GM04504 (cell line): Measurements from ENCODE around the gene NKIRAS1.
"Not testable (repeated sequence)": the region's sequence is repeated elsewhere in the genome, so short reads cannot be mapped to it uniquely, and the experiment has no call there.

Source experiments
- DNase-seq: peaks from one replicate; pipeline ENCODE4 v3.0.0-alpha.2; 2012; ENCODE audit warnings: low read depth

NKIRAS1 gene

GRCh38 chr3:23904545-23904944 is 12.2 kb downstream of the NKIRAS1 start:
- no peak for DNase-seq

- no peak for DNase-seq
These were observed 16.0 kb downstream of the NKIRAS1 start for GRCh38 chr3:23900744-23901143.

GRCh38 chr3:23895181-23895580 is 21.6 kb downstream of the NKIRAS1 start:
- DNase-seq, result no peak

- DNase-seq, result no peak
These were observed 22.3 kb downstream of the NKIRAS1 start for GRCh38 chr3:23894254-23895061.

GRCh38 chr3:23889950-23890349 is 26.8 kb downstream of the NKIRAS1 start:
- DNase-seq, result no peak

GRCh38 chr3:23889386-23889785 is 27.4 kb downstream of the NKIRAS1 start:
- DNase-seq, result no peak

GRCh38 chr3:23888617-23889228 is 28.1 kb downstream of the NKIRAS1 start:
- DNase-seq, result no peak

GRCh38 chr3:23886311-23886710 is 30.5 kb downstream of the NKIRAS1 start:
- no peak for DNase-seq

- no peak for DNase-seq
These were observed 31.6 kb downstream of the NKIRAS1 start for GRCh38 chr3:23885210-23885609.

- DNase-seq, result no peak
These were observed 32.3 kb downstream of the NKIRAS1 start for GRCh38 chr3:23884481-23884880.

- no peak for DNase-seq
These were observed 34.3 kb downstream of the NKIRAS1 start for GRCh38 chr3:23882487-23882918.

- DNase-seq, result not testable (repeated sequence)
These were observed 34.8 kb downstream of the NKIRAS1 start for GRCh38 chr3:23881993-23882392.

GRCh38 chr3:23880703-23881339 is 36.0 kb downstream of the NKIRAS1 start:
- DNase-seq, result no peak

GRCh38 chr3:23879485-23879884 is 37.3 kb downstream of the NKIRAS1 start:
- DNase-seq, result no peak

GRCh38 chr3:23877329-23877980 is 39.3 kb downstream of the NKIRAS1 start:
- DNase-seq, result peak; percentile 85

- DNase-seq, result no peak
These were observed 39.9 kb downstream of the NKIRAS1 start for GRCh38 chr3:23876923-23877322.

GRCh38 chr3:23875113-23875725 is 41.6 kb downstream of the NKIRAS1 start:
- DNase-seq, result no peak

GRCh38 chr3:23874359-23875112 is 42.3 kb downstream of the NKIRAS1 start:
- no peak for DNase-seq

GRCh38 chr3:23873941-23874340 is 42.8 kb downstream of the NKIRAS1 start:
- no peak for DNase-seq

GRCh38 chr3:23872330-23872729 is 44.5 kb downstream of the NKIRAS1 start:
- no peak for DNase-seq

GRCh38 chr3:23871361-23871760 is 45.4 kb downstream of the NKIRAS1 start:
- DNase-seq, result not testable (repeated sequence)
